Measurements from ENCODE around the gene TASOR. TPM values are rescaled to one million over a fixed set of nuclear protein-coding genes. Genes with fewer than 3 reads are reported as not detected.

TASOR gene
- polyA plus RNA-seq, 4 donors = 16.8 to 49.9 (median 20.5) TPM

Other genes starting within 250 kb of the TASOR start
- 1 to 10 TPM in 1 of 4 donors, under 1 TPM in 1, not detected in 2; 0.73 to 2.0 TPM for gene ERC2, start 214.8 kb downstream of the TASOR start, polyA plus RNA-seq
- 10 to 100 TPM in 1 of 4 donors, 1 to 10 TPM in 3; 3.5 to 21.0 (median 4.8) TPM for gene CCDC66, start 126.1 kb downstream of the TASOR start, polyA plus RNA-seq
- 1 to 10 TPM; 1.6 to 9.0 (median 4.6) TPM for gene ARHGEF3, start 118.7 kb upstream of the TASOR start, polyA plus RNA-seq

Data from small intestine (tissue), 4 donors.